Measurements from ENCODE around the gene SPTBN1.

Gene SPTBN1

DNA sequence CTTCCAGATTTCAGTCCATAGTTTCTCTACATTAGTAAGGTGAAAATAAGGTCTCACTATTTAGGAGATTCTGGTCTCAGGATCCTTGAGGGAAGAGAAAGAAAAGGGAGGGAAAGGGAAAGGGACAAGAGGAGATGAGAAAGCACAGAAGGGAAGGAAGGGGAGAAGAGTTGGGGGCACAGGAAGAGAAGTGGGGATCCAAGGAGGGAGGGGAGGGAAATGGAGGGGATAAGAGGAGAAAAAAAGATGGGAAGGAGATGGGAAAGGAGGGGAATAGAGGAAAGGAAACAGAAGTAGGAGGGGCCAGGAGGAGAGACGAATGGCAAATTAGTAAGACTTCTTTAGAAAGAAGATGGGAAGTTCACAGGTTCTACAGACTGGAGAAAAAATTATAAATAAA lies 39.2 kb upstream of the SPTBN1 start:
- no peak for DNase-seq (ENCODE audit: low spot score)
- TF ChIP-seq, protein P1, sequence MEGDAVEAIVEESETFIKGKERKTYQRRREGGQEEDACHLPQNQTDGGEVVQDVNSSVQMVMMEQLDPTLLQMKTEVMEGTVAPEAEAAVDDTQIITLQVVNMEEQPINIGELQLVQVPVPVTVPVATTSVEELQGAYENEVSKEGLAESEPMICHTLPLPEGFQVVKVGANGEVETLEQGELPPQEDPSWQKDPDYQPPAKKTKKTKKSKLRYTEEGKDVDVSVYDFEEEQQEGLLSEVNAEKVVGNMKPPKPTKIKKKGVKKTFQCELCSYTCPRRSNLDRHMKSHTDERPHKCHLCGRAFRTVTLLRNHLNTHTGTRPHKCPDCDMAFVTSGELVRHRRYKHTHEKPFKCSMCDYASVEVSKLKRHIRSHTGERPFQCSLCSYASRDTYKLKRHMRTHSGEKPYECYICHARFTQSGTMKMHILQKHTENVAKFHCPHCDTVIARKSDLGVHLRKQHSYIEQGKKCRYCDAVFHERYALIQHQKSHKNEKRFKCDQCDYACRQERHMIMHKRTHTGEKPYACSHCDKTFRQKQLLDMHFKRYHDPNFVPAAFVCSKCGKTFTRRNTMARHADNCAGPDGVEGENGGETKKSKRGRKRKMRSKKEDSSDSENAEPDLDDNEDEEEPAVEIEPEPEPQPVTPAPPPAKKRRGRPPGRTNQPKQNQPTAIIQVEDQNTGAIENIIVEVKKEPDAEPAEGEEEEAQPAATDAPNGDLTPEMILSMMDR (IDR thresholded peaks at IDR 0.05; ENCODE audit: extremely low read depth, missing control alignments): no peak

DNA sequence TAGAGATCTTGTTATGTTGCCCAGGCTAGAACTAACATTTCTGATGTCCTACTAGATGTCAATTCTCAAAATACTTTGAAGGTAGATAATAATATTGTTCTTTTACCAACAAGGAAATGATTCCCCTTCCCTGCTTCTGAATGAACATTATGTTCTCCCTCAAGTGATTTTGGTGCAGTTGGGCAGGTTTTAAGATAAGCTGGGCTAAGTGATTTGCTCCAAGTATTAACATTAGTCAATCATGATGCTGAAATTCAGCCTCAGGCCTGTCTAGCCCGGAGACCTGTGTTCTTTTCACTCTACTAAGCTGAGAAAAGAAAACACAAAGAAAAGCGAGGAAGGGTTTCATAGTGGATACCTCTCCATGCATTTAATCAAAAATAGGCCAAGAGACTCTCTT lies 38.5 kb upstream of the SPTBN1 start:
- TF ChIP-seq, protein P1 (IDR thresholded peaks at IDR 0.05; ENCODE audit: extremely low read depth, missing control alignments): no peak
- DNase-seq (ENCODE audit: low spot score): no peak

DNA sequence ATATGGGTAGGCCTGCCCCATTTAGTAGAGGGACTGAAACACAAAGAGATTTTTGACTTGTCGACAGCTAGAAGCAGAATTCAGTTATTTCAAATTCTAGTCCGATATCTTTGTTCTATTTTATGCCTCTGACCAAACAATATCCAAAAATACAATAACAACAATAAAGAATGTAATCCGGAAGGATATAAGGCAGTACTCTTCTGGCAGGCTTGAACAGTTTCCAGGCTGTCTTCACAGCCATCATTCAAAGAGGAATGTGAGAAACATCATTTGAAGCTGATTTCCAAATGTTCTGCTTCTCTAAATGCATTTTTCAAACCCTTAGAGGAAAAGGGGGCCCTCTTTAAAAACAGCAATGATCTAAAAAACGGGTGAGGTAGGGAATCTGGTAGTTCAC lies 36.7 kb upstream of the SPTBN1 start:
- no peak for DNase-seq (ENCODE audit: low spot score)
- TF ChIP-seq, protein P1 (IDR thresholded peaks at IDR 0.05; ENCODE audit: extremely low read depth, missing control alignments): no peak

- DNase-seq (ENCODE audit: low spot score): no peak
- TF ChIP-seq, protein P1 (IDR thresholded peaks at IDR 0.05; ENCODE audit: extremely low read depth, missing control alignments): no peak
Observed at GRCh38 chr2:54419855-54420523, 36.1 kb upstream of the SPTBN1 start.

- TF ChIP-seq, protein P1 (IDR thresholded peaks at IDR 0.05; ENCODE audit: extremely low read depth, missing control alignments): no peak
Observed at GRCh38 chr2:54420524-54421172, 35.5 kb upstream of the SPTBN1 start.

DNA sequence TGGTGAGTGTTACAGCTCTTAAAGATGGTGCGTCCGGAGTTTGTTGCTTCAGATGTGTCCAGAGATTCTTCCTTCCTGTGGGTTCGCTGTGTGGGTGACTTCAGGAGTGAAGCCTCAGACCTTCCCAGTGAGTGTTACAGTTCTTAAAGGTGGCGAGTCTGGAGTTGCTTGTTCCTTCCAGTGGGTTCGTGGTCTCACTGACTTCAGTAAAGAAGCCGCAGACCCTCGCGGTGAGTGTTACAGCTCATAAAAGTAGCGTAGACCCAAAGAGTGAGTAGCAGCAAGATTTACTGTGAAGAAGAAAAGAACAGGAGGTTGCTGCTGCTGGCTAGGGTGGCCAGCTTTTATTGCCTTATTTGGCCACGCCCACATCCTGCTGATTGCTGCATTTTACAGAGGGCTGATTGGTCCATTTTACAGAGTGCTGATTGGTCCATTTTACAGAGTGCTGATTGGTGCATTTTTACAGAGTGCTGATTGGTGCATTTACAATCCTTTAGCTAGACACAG lies 34.0 kb upstream of the SPTBN1 start:
- DNase-seq (ENCODE audit: low spot score): no peak
- TF ChIP-seq, protein P1 (IDR thresholded peaks at IDR 0.05; ENCODE audit: extremely low read depth, missing control alignments): no peak

More at GRCh38 chr2:54420524-54421172, 35.5 kb upstream of the SPTBN1 start:
- DNase-seq (ENCODE audit: low spot score): no peak

GRCh38 chr2:54423213-54423612 lies 32.9 kb upstream of the SPTBN1 start:
- TF ChIP-seq, protein P1 (IDR thresholded peaks at IDR 0.05; ENCODE audit: extremely low read depth, missing control alignments): no peak
- no peak for DNase-seq (ENCODE audit: low spot score)

All from GM20000 (cell line).